AG09319 (cell line): ENCODE data around the gene CHMP4B.

Experiments
- DNase-seq: peaks from one replicate; pipeline ENCODE4 v3.0.0-alpha.2; 2010; ENCODE audit warnings: low read depth; ENCODE audit errors: extremely low read depth
- CTCF ChIP-seq: IDR thresholded peaks from 2 replicates; pipeline ENCODE4 v1.5.1; 2011; ENCODE audit warnings: low read depth, mild to moderate bottlenecking, inconsistent platforms, low read length, moderate library complexity

Gene CHMP4B

DNA sequence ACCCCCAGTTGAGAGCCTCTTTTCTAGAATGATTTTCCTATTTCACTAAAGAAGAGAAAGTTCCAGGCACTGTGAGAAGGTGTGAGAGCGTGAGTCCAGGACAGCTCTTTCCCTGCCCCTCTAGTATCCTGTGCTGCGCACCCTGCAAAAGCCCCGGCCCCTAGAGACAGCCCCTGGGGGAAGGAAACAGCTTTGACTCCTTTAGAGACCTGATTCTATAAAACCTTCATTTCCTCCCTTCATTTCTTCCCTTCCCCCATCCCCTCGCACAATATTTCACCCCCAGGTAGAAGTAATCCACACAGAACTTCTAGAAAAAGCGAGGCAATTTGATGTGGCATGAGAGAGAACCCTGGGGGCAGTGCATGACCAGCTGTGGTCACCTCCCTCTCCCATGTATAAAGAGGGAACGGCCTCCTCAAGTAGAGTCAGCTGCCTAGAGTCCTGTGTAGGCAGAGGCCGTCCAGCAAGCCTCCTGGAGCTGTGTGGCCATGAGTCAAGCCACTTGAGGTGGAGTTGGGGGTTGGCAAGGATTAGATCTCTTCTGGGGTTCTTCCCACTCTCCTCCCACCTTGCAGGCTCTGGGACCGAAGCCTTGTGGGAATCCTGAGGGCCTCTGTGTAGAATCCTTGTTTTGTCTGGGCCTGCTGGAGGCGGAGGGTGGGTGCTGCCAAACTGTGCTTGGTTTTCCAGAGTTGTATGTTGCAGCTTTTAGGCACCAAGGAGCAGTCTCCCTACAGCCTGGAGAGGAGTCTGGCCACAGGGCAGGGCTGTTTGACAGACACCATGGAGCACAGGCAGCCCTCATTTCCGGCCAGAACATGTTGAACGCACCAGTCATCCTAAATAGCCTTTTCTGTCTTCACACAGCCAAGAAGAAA is 41.7 kb downstream of the CHMP4B start:
- TF ChIP-seq CTCF: no peak

GRCh38 chr20:33853507-33853813 is 42.3 kb downstream of the CHMP4B start:
- no peak for DNase-seq
- no peak for TF ChIP-seq CTCF

More for the DNA sequence above, 41.7 kb downstream of the CHMP4B start:
- no peak for DNase-seq

DNA sequence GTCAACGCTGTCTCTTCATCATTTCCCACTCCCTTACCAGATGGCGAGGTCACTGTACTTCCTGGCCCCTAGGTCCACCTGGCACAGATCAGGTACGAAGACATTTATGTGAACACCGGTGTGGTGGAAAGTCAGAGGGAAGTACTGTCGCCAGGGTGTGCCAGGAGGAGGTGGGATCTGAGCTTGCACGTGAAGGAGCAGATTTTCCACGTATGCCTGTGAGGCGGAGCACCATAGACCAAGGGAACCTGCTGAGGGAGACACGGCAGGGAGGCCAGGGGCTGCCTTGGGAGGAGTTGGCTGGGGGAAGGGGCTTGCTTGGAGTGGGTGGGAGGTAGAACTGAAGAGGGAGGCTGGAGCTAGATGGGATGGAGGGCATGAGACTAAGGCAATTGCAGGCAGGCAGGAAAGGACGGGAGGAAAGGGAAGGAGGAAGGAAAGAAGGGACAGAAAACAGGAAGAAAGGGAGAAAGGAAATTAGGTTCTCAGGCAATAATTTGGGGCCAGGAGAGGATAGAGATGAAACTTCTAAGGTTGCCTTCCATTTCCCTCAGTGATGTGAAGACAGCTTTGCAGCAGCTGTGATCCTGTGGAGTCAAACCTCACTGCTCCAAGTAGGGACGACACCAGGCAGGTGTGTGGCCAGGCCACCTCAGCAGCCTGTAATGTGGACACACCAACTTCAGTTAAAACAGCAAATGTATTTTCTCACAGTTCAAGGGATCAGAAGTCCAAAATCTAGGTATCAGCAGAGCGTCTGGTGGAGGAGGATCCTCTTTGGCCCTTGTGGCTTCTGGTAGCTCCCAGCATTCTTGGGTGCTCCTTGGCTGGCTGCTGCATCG is 46.8 kb downstream of the CHMP4B start:
- DNase-seq: no peak
- TF ChIP-seq CTCF: no peak

- no peak for TF ChIP-seq CTCF
Measured at GRCh38 chr20:33858666-33859065, 47.5 kb downstream of the CHMP4B start.

GRCh38 chr20:33859157-33859695 is 48.1 kb downstream of the CHMP4B start:
- no peak for DNase-seq
- no peak for TF ChIP-seq CTCF

More at GRCh38 chr20:33858666-33859065, 47.5 kb downstream of the CHMP4B start:
- no peak for DNase-seq

DNA sequence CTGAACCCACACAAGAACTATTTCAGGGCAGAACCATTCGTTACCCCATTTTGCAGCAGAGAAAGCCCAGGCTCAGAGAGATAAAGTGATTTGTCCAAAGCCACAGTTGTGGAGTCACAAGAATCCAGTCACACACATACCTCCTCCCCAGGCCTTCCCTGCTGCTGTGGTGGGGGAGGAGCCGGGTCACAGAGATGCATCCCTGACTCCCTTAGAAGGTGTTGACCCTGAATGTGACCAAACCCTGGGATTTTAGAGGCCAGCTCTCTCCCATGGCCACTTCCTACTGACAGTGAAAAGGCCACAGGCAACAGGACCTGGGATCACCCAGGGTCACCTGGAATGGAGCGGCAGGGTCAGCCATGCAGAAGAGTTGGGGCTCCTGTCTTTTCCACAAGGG is 48.6 kb downstream of the CHMP4B start:
- DNase-seq: no peak
- no peak for TF ChIP-seq CTCF

- DNase-seq: no peak
- TF ChIP-seq CTCF: no peak
Measured at GRCh38 chr20:33861458-33861857, 50.3 kb downstream of the CHMP4B start.
